ENCODE data around the gene KCND2. TPM values are rescaled to one million over a fixed set of nuclear protein-coding genes. Genes with fewer than 3 reads are reported as not detected.

Gene KCND2
- total and polyA plus RNA-seq, 2 of the 4 experiments (the other 2 are of a cell fraction) = under 0.01 TPM; not detected in 1

DNA sequence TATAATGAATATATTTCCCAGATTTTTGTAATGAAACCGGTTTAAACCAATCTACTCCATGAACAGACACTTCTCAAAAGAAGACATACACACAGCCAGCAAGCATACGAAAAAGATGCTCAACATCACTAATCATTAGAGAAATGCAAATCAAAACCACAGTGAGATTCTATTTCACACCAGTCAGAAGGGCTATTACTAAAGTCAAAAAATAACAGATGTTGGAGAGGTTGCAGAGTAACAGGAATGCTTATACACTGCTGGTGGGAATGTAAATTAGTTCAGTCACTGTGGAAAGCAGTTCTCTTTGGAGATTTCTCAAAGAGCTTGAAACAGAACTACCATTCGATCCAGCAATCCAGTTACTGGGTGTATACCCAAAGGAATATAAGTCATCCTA is 344.3 kb downstream of the KCND2 start:
- CTCF ChIA-PET = no interaction called here
- ATAC-seq (ENCODE audit: low read depth) = no peak
- Histone ChIP-seq H2BK120ac (ENCODE audit: low read depth, low read length) (no peak overlapping the region), H3K79me1 (ENCODE audit: low read depth in 1 of 2, low read length in 2 of 2) (no peaks in the 10 kb centered on the region), H3K4ac (ENCODE audit: low read depth, low read length) (no peak overlapping the region), H3K9me3 (ENCODE audit: control insufficient read depth, insufficient read depth, low read length) (no peaks in the 10 kb centered on the region), H4K20me1 (ENCODE audit: insufficient read depth, low read length) (no peaks in the 10 kb centered on the region), H3K4me1 (ENCODE audit: control insufficient read depth, insufficient read depth, low read length) (no peaks in the 10 kb centered on the region), H2BK5ac (ENCODE audit: low read depth, low read length, poor library complexity, severe bottlenecking) (no peak overlapping the region), H4K91ac (ENCODE audit: insufficient read depth, low read depth, low read length) (no peak overlapping the region), H3K14ac (replicated peaks; ENCODE audit: low read depth, low read length) (no peak overlapping the region), H4K8ac (ENCODE audit: low read depth in 2 of 2, low read length in 2 of 2) (no peak overlapping the region), H2BK20ac (ENCODE audit: low read depth, low read length) (no peak overlapping the region), H2BK15ac (ENCODE audit: low read depth, low read length) (no peak overlapping the region), H3K27ac (ENCODE audit: insufficient read depth, low read length) (no peak overlapping the region), H3K9me1 (ENCODE audit: insufficient read depth, low read length) (no peaks in the 10 kb centered on the region), H2AFZ (replicated peaks; ENCODE audit: low read length, poor library complexity) (no peak overlapping the region), H4K5ac (ENCODE audit: low read depth, low read length) (no peak overlapping the region), H3K18ac (ENCODE audit: low read depth, low read length) (no peak overlapping the region), H2AK9ac (replicated peaks; ENCODE audit: low read depth, low read length, poor library complexity) (no peak overlapping the region), H3K56ac (ENCODE audit: extremely low read depth, insufficient read depth, low read length) (no peak overlapping the region), H3K36me3 (ENCODE audit: control insufficient read depth, insufficient read depth, low read length) (no peaks in the 10 kb centered on the region), H3K9ac (ENCODE audit: low read depth, low read length) (no peak overlapping the region), H3K23ac (ENCODE audit: low read depth, low read length) (no peak overlapping the region), H3K4me3 (ENCODE audit: insufficient read depth, low read depth, low read length) (no peak overlapping the region), H3K27me3 (ENCODE audit: control insufficient read depth, insufficient read depth, low read length) (no peaks in the 10 kb centered on the region), H3K4me2 (ENCODE audit: low read depth, low read length) (no peak overlapping the region), H2AK5ac (ENCODE audit: low read depth, low read length) (no peak overlapping the region)
- in situ Hi-C loops (cut with MboI; ENCODE audit: low sequenced_read_pairs) (no loop called here), dilution Hi-C loops (cut with HindIII; ENCODE audit: low sequenced_read_pairs, unreplicated experiment) (no loop called here), intact Hi-C loops (cut with micrococcal nuclease) (no loop called here)
- no TSS peak for BruUV-seq (replicated peaks)
- TF ChIP-seq, protein P1, sequence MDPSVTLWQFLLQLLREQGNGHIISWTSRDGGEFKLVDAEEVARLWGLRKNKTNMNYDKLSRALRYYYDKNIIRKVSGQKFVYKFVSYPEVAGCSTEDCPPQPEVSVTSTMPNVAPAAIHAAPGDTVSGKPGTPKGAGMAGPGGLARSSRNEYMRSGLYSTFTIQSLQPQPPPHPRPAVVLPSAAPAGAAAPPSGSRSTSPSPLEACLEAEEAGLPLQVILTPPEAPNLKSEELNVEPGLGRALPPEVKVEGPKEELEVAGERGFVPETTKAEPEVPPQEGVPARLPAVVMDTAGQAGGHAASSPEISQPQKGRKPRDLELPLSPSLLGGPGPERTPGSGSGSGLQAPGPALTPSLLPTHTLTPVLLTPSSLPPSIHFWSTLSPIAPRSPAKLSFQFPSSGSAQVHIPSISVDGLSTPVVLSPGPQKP (IDR thresholded peaks at IDR 0.05; ENCODE audit: borderline replicate concordance, low read depth, low read length) = no peak
- no peak for TF ChIP-seq RCOR1 (IDR thresholded peaks at IDR 0.05; ENCODE audit: insufficient replicate concordance, low read length)
- TF ChIP-seq POLR2A (IDR thresholded peaks at IDR 0.05; ENCODE audit: low read depth, low read length) = no peak
- DNase-seq = no peak
- no CpG with 5 or more reads among the region's 3 CpGs for WGBS, 2 experiments (ENCODE audit: extremely low coverage in 2 of 2, insufficient read length in 1 of 2)
- POLR2A ChIA-PET (ENCODE audit: unreplicated experiment) = no interaction called here
